Activated B cell treated with CpG ODN at 0.5 μM for 24 hours (primary cell): ENCODE data around the gene HGS. TPM values are rescaled to one million over a fixed set of nuclear protein-coding genes. Genes with fewer than 3 reads are reported as not detected.

Experiments used
- ATAC-seq: fragments of 200-7000 bp; cut with Tn5 transposase; one replicate; pipeline ENCODE4 v1.10.0; 2021; ENCODE audit warnings: low read depth, mild to moderate bottlenecking, moderate library complexity
- CTCF ChIA-PET: fragments of 350-600 bp; sonication (Branson Sonifier 250); formaldehyde crosslinking; loops from one replicate; lab custom pipeline; 2021; ENCODE audit warnings: antibody characterized with exemption; lab: Charles Lee
- POLR2A ChIA-PET: fragments of 350-600 bp; sonication (Branson Sonifier 250); formaldehyde crosslinking; loops from one replicate; lab custom pipeline; 2021; ENCODE audit warnings: antibody characterized with exemption; lab: Charles Lee
- DNase-seq: peaks from one replicate; pipeline ENCODE4 v3.0.0; 2022
- H3K27ac Mint-ChIP-seq: one replicate; pipeline ENCODE4 v1.8.0; 2020; ENCODE audit warnings: mixed read lengths
- H3K27me3 Mint-ChIP-seq: one replicate; pipeline ENCODE4 v1.8.0; 2021; ENCODE audit warnings: mixed read lengths
- H3K36me3 Mint-ChIP-seq: one replicate; pipeline ENCODE4 v1.8.0; 2021; ENCODE audit warnings: low read depth, mixed read lengths
- H3K4me1 Mint-ChIP-seq: one replicate; pipeline ENCODE4 v1.8.0; 2021; ENCODE audit warnings: mixed read lengths
- H3K4me3 Mint-ChIP-seq: one replicate; pipeline ENCODE4 v1.8.0; 2020; ENCODE audit warnings: mild to moderate bottlenecking, mixed read lengths
- H3K9me3 Mint-ChIP-seq: one replicate; pipeline ENCODE4 v1.8.0; 2020; ENCODE audit warnings: mixed read lengths
- CTCF ChIP-seq: fragments of 200-600 bp; IDR thresholded peaks from one replicate; pipeline ENCODE4 v1.8.0; 2022; ENCODE audit warnings: antibody characterized with exemption, mild to moderate bottlenecking
- intact Hi-C: fragments of 100-400 bp; cut with micrococcal nuclease; formaldehyde crosslinking; loops from one replicate; pipeline ENCODE4 v1.15.1; 2024
- total RNA-seq: library from RNA; stranded (reverse); gene quantifications from 2 replicates; pipeline ENCODE4 v1.2.3, GENCODE V29; 2022

The HGS gene
- total RNA-seq, 1 donor from 2014 or later = 151 TPM

- Mint-ChIP-seq H3K4me3 (peak overlapping the region; percentile 55), H3K27ac (no peak overlapping the region), H3K4me1 (peaks cover 17% of the 10 kb centered on the region), H3K36me3 (peaks cover 2% of the 10 kb centered on the region), H3K27me3 (no peaks in the 10 kb centered on the region), H3K9me3 (no peaks in the 10 kb centered on the region)
- CTCF ChIA-PET = no interaction called here
- DNase-seq (no peak), ATAC-seq (no peak)
- intact Hi-C loops = no loop called here
- no peak for TF ChIP-seq CTCF
- POLR2A ChIA-PET = no interaction called here
Observed at GRCh38 chr17:81638683-81639082, 45.1 kb upstream of the HGS start.

- intact Hi-C loops = no loop called here
- H3K4me3 Mint-ChIP-seq = no peak overlapping the region
- peaks cover 2% of the 10 kb centered on the region for H3K36me3 Mint-ChIP-seq
- H3K9me3 Mint-ChIP-seq = no peaks in the 10 kb centered on the region
- ChIA-PET POLR2A (no interaction called here), CTCF (no interaction called here)
- no peaks in the 10 kb centered on the region for H3K27me3 Mint-ChIP-seq
- TF ChIP-seq CTCF = no peak
- no peak for DNase-seq
- peaks cover 15% of the 10 kb centered on the region for H3K4me1 Mint-ChIP-seq
- no peak overlapping the region for H3K27ac Mint-ChIP-seq
- ATAC-seq = no peak
Observed at GRCh38 chr17:81640011-81640410, 43.8 kb upstream of the HGS start.

- Mint-ChIP-seq H3K9me3 (no peaks in the 10 kb centered on the region), H3K36me3 (no peaks in the 10 kb centered on the region), H3K27me3 (no peaks in the 10 kb centered on the region), H3K4me1 (peaks cover 3% of the 10 kb centered on the region), H3K4me3 (no peak overlapping the region), H3K27ac (no peak overlapping the region)
- CTCF ChIA-PET = no interaction called here
- POLR2A ChIA-PET = no interaction called here
- intact Hi-C loops = no loop called here
- no peak for DNase-seq
- TF ChIP-seq CTCF = no peak
- ATAC-seq = no peak
Observed at GRCh38 chr17:81641825-81642489, 41.9 kb upstream of the HGS start.

- intact Hi-C loops = no loop called here
- H3K4me3 Mint-ChIP-seq = no peak overlapping the region
- no peak for ATAC-seq
Observed at GRCh38 chr17:81644496-81644895, 39.3 kb upstream of the HGS start.

More at GRCh38 chr17:81644496-81644895, 39.3 kb upstream of the HGS start:
- Mint-ChIP-seq H3K4me1 (no peaks in the 10 kb centered on the region), H3K27me3 (peaks cover 11% of the 10 kb centered on the region), H3K27ac (no peak overlapping the region), H3K36me3 (no peaks in the 10 kb centered on the region), H3K9me3 (no peaks in the 10 kb centered on the region)
- ChIA-PET POLR2A (no interaction called here), CTCF (no interaction called here)
- no peak for DNase-seq
- no peak for TF ChIP-seq CTCF
